Fibroblast of mammary gland (primary cell): ENCODE data around the gene CXCL16.
A peak's percentile ranks its signal among the peaks of the same experiment; 100 is the strongest.
"Not testable (repeated sequence)": the region's sequence is repeated elsewhere in the genome, so short reads cannot be mapped to it uniquely, and the experiment has no call there.

Source experiments
- DNase-seq: peaks from one replicate; pipeline ENCODE4 v3.0.0-alpha.2; 2010; ENCODE audit warnings: low read depth
- H3K4me3 ChIP-seq: 2 replicates; pipeline ENCODE4 v1.5.1; 2011; ENCODE audit warnings: low read depth, mild to moderate bottlenecking, low read length, moderate library complexity; ENCODE audit not compliant: control insufficient read depth
- TF ChIP-seq, protein P1 (sequence below): conservative IDR thresholded peaks from 2 replicates; pipeline ENCODE4 v1.5.1; 2011; ENCODE audit warnings: low read depth, low read length, inconsistent platforms; ENCODE audit not compliant: control insufficient read depth, insufficient read depth

CXCL16 gene

DNA sequence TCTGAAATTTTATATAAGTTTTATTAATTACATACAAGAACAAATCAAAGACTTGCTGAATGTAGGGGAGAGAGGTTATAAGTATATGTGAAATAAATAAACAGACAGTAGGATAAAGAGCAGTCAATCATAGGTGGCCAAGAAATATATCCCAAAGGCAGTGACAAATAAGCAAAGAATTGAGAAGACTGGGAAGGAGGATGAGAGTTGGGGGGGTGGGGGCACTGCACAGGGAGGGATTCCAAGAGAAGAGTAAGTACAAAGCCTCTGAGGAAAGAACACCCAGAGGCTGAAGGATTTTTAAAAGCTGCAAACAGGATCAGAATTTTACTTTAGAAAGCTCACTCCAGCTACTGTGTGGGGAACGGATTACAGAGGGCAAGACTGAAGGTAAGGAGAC, 38.6 kb downstream of the CXCL16 start:
- TF ChIP-seq, protein P1, sequence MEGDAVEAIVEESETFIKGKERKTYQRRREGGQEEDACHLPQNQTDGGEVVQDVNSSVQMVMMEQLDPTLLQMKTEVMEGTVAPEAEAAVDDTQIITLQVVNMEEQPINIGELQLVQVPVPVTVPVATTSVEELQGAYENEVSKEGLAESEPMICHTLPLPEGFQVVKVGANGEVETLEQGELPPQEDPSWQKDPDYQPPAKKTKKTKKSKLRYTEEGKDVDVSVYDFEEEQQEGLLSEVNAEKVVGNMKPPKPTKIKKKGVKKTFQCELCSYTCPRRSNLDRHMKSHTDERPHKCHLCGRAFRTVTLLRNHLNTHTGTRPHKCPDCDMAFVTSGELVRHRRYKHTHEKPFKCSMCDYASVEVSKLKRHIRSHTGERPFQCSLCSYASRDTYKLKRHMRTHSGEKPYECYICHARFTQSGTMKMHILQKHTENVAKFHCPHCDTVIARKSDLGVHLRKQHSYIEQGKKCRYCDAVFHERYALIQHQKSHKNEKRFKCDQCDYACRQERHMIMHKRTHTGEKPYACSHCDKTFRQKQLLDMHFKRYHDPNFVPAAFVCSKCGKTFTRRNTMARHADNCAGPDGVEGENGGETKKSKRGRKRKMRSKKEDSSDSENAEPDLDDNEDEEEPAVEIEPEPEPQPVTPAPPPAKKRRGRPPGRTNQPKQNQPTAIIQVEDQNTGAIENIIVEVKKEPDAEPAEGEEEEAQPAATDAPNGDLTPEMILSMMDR: no peak
- DNase-seq: no peak
- no peak overlapping the region for H3K4me3 ChIP-seq

DNA sequence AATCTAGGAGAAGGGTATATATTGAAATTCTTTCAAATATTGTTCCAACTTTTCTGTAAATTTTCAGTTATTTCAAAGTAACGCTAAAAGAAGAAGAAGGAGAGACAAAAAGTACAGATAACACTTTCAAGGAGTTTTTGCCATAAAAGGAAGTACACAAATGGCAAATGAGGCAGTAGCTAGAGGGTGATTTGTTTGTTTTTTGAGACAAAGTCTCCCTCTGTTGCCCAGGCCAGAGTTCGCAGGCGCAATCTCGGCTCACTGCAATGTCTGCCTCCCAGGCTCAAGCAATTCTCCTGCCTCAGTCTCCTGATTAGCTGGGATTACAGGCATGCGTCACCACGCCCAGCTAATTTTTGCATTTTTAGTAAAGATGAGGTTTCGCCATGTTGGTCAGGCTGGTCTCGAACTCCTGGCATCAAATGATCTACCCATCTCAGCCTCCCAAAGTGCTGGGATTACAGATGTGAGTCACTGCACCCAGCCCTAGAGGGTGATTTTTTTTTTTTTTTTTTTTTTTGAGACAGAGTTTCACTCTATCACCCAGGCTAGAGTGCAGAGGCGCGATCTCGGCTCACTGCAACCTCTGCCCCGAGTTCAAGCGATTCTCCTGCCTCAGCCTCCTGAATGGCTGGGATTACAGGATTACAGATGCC, 40.2 kb downstream of the CXCL16 start:
- H3K4me3 ChIP-seq, DNase-seq: not testable (repeated sequence)

DNA sequence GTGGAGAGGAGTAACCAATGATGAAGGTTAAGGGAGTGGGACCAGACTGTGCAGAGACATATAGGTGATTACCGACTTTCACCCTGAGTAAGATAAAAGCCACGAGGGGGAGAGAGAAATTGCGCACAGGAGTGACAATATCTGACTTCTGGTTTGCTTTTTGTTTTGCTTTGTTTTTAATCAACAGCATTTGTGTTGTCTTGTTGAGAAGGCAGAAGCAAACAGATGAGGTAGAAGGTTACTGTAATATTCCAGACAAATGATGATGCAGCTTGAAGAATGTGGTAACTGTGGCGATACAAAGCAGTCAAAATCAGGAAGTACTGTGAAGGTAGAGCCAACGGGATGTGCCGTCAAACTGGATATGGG, 43.3 kb downstream of the CXCL16 start:
- no peak overlapping the region for H3K4me3 ChIP-seq
- TF ChIP-seq, protein P1: no peak
- DNase-seq: no peak

DNA sequence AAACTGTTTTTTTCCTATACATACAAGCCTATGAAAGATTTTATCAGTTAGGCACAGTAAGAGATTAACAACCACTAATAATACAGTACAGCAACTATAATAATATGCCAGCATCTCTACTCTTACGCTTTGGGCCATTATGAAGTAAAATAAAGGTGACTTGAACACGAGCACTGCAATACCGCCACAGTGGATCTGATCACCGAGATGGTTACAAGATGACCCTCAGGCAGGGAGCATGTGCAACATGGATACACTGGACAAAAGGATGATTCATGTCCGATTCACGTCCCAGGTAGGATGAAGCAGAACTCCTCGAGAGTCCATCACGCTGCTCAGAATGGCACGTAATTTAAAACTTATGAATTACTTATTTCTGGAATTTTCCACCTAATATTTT, 46.3 kb downstream of the CXCL16 start:
- DNase-seq: no peak
- no peak overlapping the region for H3K4me3 ChIP-seq
- TF ChIP-seq, protein P1: no peak

DNA sequence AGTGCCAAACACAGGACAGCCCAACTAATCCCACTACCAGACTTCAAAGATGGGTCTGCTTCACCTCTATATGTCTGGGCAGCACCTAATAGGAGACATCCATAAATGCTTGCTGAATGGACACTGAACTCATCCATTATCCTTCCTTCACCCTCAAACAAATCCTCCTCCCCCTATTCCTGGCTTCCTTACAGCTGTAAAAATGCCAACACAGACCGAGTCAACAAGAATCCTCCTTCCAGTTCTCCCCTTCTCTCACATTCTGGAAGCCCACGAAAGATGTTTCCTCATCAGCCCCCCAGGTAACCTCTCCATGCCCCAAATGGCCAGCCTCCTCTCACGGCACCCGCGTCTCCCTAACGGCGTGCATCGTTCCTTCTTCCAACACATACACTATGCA, 48.0 kb downstream of the CXCL16 start:
- DNase-seq: no peak
- H3K4me3 ChIP-seq: no peak overlapping the region
- TF ChIP-seq, protein P1: no peak

DNA sequence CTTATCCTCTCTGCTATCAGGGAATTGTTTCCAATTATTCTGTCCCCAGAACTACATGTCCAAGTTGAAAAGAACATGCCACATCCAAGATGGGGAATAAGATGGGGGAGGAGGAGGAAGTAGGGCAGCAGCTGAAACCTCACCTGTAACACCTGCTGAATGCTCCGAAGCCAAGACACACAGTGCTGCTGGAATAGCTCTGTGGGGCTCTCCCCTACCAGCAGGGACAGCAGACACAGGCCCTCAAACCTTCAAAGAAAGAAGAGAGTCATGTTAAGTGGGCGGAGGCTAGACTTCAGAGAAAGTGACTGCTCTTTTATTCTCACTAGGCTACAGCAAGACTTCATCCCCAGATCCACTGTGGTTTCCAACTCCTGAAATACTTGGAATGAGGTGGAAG, 49.0 kb downstream of the CXCL16 start:
- TF ChIP-seq, protein P1: no peak
- DNase-seq: no peak
- H3K4me3 ChIP-seq: no peak overlapping the region

DNA sequence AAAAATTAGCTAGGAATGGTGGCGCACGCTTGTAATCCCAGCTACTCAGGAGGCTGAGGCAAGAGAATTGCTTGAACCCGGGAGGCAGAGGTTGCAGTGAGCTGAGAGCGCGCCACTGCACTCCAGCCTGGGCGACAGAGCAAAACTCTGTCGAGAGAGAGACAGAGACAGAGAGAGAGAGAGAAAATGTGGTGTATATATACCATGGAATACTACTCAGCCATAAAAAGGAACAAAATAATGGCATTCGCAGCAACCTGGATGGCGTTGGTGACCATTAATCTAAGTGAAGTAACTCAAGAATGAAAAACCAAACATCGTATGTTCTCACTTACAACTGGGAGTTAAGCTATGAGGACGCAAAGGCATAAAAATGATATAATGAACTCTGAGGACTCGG, 49.9 kb downstream of the CXCL16 start:
- DNase-seq, H3K4me3 ChIP-seq: not testable (repeated sequence)

DNA sequence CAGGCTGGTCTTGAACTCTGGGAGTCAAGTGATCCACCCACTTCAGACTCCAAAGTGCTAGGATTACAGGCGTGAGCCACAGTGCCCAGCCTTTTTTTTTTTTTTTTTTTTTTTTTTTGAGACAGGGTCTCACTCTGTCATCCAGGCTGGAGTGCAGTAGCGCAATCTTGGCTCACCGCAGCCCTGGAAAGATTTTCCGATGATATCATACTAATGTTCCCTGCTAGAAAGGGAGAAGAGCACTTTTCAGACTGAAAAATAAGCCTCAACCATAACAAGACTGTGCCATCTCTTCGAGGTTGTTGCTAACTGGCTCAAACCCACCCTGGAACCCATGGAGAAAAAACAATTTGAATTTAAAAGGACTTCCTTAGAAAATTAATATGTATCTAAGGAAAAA, 56.0 kb downstream of the CXCL16 start:
- not testable (repeated sequence) for H3K4me3 ChIP-seq
- DNase-seq: peak; percentile 62
